DOHH2 (cell line): ENCODE data around the gene PACRG.

Source experiments
- H3F3A ChIP-seq: fragments of 200-600 bp; sonication (generic), shearing (Covaris generic); 2 replicates; pipeline ENCODE4 v1.6.0; 2016; ENCODE audit warnings: antibody characterized with exemption, mild to moderate bottlenecking; ENCODE audit not compliant: control insufficient read depth, insufficient read depth
- H3K27ac ChIP-seq: fragments of 200-600 bp; sonication (generic); 2 replicates; pipeline ENCODE4 v1.5.1; 2014; ENCODE audit warnings: low read depth, mild to moderate bottlenecking, low read length, moderate library complexity
- H3K27me3 ChIP-seq: fragments of 200-600 bp; sonication (generic); 2 replicates; pipeline ENCODE4 v1.6.1; 2014; ENCODE audit warnings: mild to moderate bottlenecking, low read length, mixed read lengths; ENCODE audit not compliant: control insufficient read depth
- H3K36me3 ChIP-seq: fragments of 200-600 bp; sonication (generic); 2 replicates; pipeline ENCODE4 v1.6.1; 2014; ENCODE audit warnings: mild to moderate bottlenecking, low read length, moderate library complexity, mixed read lengths; ENCODE audit not compliant: control insufficient read depth
- H3K4me1 ChIP-seq: fragments of 200-600 bp; sonication (generic); 2 replicates; pipeline ENCODE4 v1.6.1; 2014; ENCODE audit warnings: mild to moderate bottlenecking, low read length, mixed read lengths; ENCODE audit not compliant: control insufficient read depth
- H3K4me2 ChIP-seq: fragments of 200-600 bp; sonication (generic); 2 replicates; pipeline ENCODE4 v1.6.0; 2014; ENCODE audit warnings: mild to moderate bottlenecking, low read length, moderate library complexity
- H3K4me3 ChIP-seq: fragments of 200-600 bp; sonication (generic); 2 replicates; pipeline ENCODE4 v1.5.1; 2014; ENCODE audit warnings: mild to moderate bottlenecking, low read length, mixed read lengths
- H3K79me2 ChIP-seq: fragments of 200-600 bp; sonication (generic); 2 replicates; pipeline ENCODE4 v1.6.1; 2014; ENCODE audit warnings: mild to moderate bottlenecking, low read length, mixed read lengths; ENCODE audit not compliant: control insufficient read depth
- H3K9me2 ChIP-seq: fragments of 200-600 bp; sonication (generic); replicated peaks from 2 replicates; pipeline ENCODE4 v1.6.1; 2014; ENCODE audit warnings: mild to moderate bottlenecking, low read length, mixed read lengths; ENCODE audit not compliant: control insufficient read depth
- H3K9me3 ChIP-seq: fragments of 200-600 bp; sonication (generic); 2 replicates; pipeline ENCODE4 v1.6.1; 2014; ENCODE audit warnings: antibody characterized with exemption, low read length, mixed read lengths; ENCODE audit not compliant: control insufficient read depth, insufficient read depth
- H4K20me1 ChIP-seq: fragments of 200-600 bp; sonication (generic); 2 replicates; pipeline ENCODE4 v1.6.0; 2014; ENCODE audit warnings: low read depth, mild to moderate bottlenecking, antibody characterized with exemption, low read length, moderate library complexity; ENCODE audit not compliant: control insufficient read depth, insufficient read depth
- EZH2phosphoT487 ChIP-seq: fragments of 200-600 bp; sonication (generic); IDR thresholded peaks from 2 replicates; pipeline ENCODE4 v1.6.1; 2017; ENCODE audit warnings: borderline replicate concordance, mild to moderate bottlenecking, antibody characterized with exemption, low read length, moderate library complexity, mixed read lengths
- TF ChIP-seq, protein P1 (sequence below): fragments of 200-600 bp; sonication (generic); IDR thresholded peaks from one replicate; pipeline ENCODE4 v1.5.1; 2014; ENCODE audit warnings: antibody characterized with exemption, mild to moderate bottlenecking, low read depth, low read length; ENCODE audit not compliant: poor library complexity, severe bottlenecking

PACRG gene

GRCh38 chr6:162814426-162814973 lies 86.7 kb downstream of the PACRG start:
- Histone ChIP-seq H3K4me2 (no peak overlapping the region), H3K9me3 (no peaks in the 10 kb centered on the region), H3F3A (no peaks in the 10 kb centered on the region), H4K20me1 (no peaks in the 10 kb centered on the region), H3K36me3 (no peaks in the 10 kb centered on the region), H3K4me3 (no peak overlapping the region), H3K9me2 (no peaks in the 10 kb centered on the region), H3K4me1 (no peaks in the 10 kb centered on the region), H3K27me3 (no peaks in the 10 kb centered on the region), H3K27ac (no peak overlapping the region), H3K79me2 (no peaks in the 10 kb centered on the region)
- TF ChIP-seq, protein P1, sequence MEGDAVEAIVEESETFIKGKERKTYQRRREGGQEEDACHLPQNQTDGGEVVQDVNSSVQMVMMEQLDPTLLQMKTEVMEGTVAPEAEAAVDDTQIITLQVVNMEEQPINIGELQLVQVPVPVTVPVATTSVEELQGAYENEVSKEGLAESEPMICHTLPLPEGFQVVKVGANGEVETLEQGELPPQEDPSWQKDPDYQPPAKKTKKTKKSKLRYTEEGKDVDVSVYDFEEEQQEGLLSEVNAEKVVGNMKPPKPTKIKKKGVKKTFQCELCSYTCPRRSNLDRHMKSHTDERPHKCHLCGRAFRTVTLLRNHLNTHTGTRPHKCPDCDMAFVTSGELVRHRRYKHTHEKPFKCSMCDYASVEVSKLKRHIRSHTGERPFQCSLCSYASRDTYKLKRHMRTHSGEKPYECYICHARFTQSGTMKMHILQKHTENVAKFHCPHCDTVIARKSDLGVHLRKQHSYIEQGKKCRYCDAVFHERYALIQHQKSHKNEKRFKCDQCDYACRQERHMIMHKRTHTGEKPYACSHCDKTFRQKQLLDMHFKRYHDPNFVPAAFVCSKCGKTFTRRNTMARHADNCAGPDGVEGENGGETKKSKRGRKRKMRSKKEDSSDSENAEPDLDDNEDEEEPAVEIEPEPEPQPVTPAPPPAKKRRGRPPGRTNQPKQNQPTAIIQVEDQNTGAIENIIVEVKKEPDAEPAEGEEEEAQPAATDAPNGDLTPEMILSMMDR = no peak
- no peak for TF ChIP-seq EZH2phosphoT487

- Histone ChIP-seq H3K27me3 (no peaks in the 10 kb centered on the region), H3F3A (no peaks in the 10 kb centered on the region), H3K4me1 (no peaks in the 10 kb centered on the region), H3K79me2 (no peaks in the 10 kb centered on the region), H3K36me3 (no peaks in the 10 kb centered on the region), H3K9me2 (no peaks in the 10 kb centered on the region), H3K4me3 (no peak overlapping the region), H3K4me2 (no peak overlapping the region), H3K9me3 (no peaks in the 10 kb centered on the region), H3K27ac (no peak overlapping the region), H4K20me1 (no peaks in the 10 kb centered on the region)
- TF ChIP-seq, protein P1 = no peak
- no peak for TF ChIP-seq EZH2phosphoT487
Observed at GRCh38 chr6:162817196-162817595, 89.4 kb downstream of the PACRG start.

DNA sequence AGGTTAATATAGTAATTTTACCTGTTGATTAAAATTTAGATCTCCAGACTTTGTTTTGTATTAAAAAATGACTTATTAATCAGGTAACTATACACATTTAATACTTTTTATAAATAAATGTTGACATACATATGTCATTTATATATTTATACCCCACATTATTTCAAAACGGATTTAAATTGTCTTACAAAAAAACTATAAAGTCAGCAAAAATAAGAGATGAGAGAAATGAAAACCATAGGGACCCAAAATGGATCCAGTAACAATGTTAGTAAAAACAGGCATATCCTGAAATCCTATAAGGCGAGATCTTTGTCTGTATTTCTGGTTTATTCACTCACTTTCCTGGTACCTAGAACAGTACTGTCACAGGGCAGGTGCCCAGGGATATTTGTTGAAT lies 91.5 kb downstream of the PACRG start:
- no peaks in the 10 kb centered on the region for H4K20me1 ChIP-seq
- H3K4me2 ChIP-seq = no peak overlapping the region
- no peaks in the 10 kb centered on the region for H3K36me3 ChIP-seq
- no peaks in the 10 kb centered on the region for H3K79me2 ChIP-seq
- no peak overlapping the region for H3K27ac ChIP-seq
- no peak overlapping the region for H3K4me3 ChIP-seq
- no peaks in the 10 kb centered on the region for H3K4me1 ChIP-seq
- no peaks in the 10 kb centered on the region for H3K9me3 ChIP-seq
- no peaks in the 10 kb centered on the region for H3K9me2 ChIP-seq
- H3F3A ChIP-seq = no peaks in the 10 kb centered on the region
- TF ChIP-seq, protein P1 = no peak
- TF ChIP-seq EZH2phosphoT487 = no peak
- no peaks in the 10 kb centered on the region for H3K27me3 ChIP-seq

DNA sequence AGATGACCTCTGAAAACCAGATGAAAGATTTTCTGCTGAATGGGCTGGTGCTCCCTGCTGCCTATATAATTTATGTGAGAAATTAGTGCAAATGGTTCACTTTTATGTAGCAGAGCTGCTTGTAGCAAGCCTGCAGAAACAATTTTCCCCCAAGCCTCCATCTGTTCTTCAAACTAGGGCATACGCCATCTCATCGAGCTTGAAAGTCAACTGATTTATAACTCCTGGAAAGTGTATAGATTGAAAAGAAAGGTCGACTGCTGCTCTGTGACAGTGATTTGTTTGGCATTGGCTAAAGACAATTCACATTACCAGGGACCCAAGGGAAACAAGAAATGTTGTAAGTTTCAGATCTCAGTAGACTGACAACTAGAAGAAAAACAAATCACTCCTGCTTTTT lies 93.3 kb downstream of the PACRG start:
- no peaks in the 10 kb centered on the region for H3K9me2 ChIP-seq
- H3F3A ChIP-seq = no peaks in the 10 kb centered on the region
- TF ChIP-seq EZH2phosphoT487 = no peak
- TF ChIP-seq, protein P1 = no peak
- no peaks in the 10 kb centered on the region for H3K27me3 ChIP-seq
- no peaks in the 10 kb centered on the region for H3K9me3 ChIP-seq
- H3K27ac ChIP-seq = no peak overlapping the region
- H3K36me3 ChIP-seq = no peaks in the 10 kb centered on the region
- no peak overlapping the region for H3K4me3 ChIP-seq
- H3K79me2 ChIP-seq = no peaks in the 10 kb centered on the region
- no peaks in the 10 kb centered on the region for H3K4me1 ChIP-seq
- H4K20me1 ChIP-seq = no peaks in the 10 kb centered on the region
- no peak overlapping the region for H3K4me2 ChIP-seq
